ENCODE results near the gene FASTK. TPM values are rescaled to one million over a fixed set of nuclear protein-coding genes. Genes with fewer than 3 reads are reported as not detected.

The FASTK gene, protein sequence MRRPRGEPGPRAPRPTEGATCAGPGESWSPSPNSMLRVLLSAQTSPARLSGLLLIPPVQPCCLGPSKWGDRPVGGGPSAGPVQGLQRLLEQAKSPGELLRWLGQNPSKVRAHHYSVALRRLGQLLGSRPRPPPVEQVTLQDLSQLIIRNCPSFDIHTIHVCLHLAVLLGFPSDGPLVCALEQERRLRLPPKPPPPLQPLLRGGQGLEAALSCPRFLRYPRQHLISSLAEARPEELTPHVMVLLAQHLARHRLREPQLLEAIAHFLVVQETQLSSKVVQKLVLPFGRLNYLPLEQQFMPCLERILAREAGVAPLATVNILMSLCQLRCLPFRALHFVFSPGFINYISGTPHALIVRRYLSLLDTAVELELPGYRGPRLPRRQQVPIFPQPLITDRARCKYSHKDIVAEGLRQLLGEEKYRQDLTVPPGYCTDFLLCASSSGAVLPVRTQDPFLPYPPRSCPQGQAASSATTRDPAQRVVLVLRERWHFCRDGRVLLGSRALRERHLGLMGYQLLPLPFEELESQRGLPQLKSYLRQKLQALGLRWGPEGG
- total RNA-seq (ENCODE audit: low replicate concordance) = 62.7 and 86.0 TPM in 2 replicates

DNA sequence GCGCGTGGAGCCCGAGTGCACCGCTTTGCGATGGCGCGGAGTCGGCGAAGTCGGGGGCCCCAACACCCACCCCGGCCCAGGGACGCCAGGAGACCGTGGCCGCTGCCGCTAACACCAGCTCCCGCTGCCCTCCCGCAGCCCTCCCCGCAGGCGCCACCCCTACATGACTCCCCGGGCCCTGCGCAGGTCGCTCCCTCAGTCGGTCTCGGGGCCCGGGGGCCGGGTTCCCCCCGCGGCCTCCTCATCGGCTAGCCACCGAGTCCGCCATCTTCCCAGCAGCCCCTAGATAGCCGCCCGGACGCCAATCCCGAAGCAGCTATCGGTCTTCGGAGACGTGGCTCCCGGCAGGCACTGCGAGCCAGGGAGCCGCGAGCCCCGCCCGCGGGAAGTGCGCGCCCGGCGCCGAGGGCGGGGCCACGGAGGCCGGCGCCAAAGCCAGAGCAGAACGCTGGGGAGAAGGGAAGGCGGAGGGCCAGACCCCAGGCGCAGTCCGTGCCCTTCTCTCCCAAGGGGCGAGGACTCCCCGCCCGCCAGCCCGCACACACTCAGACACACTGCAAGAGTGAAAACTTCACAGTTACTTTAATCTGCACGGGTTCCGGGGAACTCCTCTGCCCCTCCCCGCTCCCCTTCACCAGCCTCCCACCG is at the start of gene FASTK:
FASTK (minus strand) TSS at position 288 of the 648 bp plus-strand sequence; CDS start at position 245, 43 bp downstream.
- peak within 1 kb of the TSS; percentile 84 for H3K4me3 ChIP-seq (ENCODE audit: low read depth, low read length)
- DNase-seq (ENCODE audit: low read depth) = peak; percentile 84
- TF ChIP-seq, protein P1, sequence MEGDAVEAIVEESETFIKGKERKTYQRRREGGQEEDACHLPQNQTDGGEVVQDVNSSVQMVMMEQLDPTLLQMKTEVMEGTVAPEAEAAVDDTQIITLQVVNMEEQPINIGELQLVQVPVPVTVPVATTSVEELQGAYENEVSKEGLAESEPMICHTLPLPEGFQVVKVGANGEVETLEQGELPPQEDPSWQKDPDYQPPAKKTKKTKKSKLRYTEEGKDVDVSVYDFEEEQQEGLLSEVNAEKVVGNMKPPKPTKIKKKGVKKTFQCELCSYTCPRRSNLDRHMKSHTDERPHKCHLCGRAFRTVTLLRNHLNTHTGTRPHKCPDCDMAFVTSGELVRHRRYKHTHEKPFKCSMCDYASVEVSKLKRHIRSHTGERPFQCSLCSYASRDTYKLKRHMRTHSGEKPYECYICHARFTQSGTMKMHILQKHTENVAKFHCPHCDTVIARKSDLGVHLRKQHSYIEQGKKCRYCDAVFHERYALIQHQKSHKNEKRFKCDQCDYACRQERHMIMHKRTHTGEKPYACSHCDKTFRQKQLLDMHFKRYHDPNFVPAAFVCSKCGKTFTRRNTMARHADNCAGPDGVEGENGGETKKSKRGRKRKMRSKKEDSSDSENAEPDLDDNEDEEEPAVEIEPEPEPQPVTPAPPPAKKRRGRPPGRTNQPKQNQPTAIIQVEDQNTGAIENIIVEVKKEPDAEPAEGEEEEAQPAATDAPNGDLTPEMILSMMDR (IDR thresholded peaks at IDR 0.05; ENCODE audit: insufficient read depth, low read length) = no peak

DNA sequence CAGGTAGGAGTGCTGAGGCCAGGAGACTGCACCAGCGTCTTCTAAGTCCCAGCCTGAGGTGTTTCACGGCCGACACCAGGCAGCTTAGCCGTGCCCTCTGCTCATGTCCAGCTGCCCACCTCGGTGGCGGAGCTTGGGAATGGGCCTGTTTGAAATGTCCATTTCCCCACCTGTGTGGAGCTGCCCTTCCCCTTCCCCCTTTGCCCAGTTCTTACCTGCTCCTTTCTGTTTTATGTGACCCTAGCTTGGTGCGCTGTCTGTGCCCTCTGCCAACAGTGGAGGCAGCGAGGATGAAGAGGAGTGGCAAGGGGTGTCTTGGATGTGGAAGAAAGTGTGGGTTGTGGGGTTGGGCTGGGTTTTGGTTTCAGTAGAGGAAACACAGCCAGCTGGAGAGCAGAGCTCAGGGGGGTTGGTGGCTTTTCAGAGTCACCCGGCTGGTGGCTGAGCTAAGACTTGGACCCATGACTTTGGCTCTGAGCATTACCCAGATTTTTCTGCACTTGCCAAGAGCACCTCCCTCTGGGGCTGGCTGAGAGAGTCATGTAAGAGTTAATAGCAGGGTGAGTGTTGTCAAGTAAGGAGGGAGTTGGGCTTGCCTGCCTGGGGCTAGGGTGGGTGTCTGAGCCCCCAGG is 49.5 kb upstream of the FASTK start:
- H3K4me3 ChIP-seq (ENCODE audit: low read depth, low read length) = no peak overlapping the region
- DNase-seq (ENCODE audit: low read depth) = no peak
- TF ChIP-seq, protein P1 (IDR thresholded peaks at IDR 0.05; ENCODE audit: insufficient read depth, low read length) = no peak

DNA sequence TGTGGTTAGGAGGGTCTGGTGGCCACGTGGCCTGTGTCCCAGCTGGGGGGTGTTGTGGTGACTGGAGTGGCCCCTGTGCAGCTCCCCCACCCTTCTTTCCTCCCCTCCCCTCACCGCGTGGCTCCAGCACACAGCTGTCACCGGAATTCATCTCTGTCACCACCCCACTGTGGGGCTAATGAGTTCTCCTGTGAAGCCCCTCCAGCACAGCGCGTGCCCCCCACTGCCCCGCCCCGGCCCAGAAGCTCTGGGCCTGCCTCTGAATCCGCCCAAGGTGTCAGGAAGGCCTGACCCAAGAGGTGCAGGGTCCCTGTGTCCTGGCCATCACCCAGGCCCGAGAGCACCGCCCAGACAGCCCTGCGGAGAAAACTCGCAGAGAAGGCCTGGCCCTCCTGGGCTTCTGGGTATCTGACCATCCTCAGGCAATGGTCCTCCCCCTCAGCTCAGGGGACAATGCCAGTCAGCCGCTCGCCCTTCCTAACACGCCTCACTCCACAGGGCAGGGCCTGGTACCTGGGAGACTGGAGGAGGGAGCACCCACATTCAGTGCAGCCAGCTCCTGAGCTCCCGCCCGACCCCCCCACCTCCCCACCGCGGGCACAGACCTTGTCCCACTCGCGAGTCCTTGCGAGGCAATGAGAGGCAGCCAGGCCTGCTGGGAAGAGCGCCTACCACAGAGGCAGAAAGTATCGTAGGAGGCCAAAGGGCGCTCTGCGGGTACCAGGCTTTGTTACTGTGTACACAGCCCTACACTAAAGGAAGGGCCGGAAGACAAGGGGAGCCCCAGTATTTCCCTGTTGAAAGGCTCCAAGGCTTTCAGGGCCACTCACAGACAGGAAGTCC is 48.7 kb upstream of the FASTK start:
- DNase-seq (ENCODE audit: low read depth) = no peak

DNA sequence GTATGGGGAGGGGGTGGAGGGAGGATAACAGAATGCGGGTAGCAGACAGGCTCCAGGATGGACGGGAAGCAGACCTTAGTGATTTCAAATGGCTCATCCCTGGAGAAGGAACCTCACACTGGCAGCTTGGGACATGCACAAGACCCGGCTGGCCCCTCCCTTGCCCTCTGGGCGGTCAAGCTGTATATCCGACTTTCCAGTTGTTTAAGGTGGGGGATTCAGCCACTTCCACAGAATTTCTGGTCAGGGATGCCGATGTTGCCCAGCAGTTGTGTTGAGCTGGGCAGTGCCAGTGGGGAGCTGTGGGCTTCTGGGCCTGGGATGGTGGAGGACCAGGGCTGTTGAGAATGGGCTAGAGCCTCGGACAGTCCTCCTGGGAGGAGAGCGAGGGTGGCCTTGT is 48.1 kb upstream of the FASTK start:
- no peak for DNase-seq (ENCODE audit: low read depth)
- H3K4me3 ChIP-seq (ENCODE audit: low read depth, low read length) = no peak overlapping the region
- TF ChIP-seq, protein P1 (IDR thresholded peaks at IDR 0.05; ENCODE audit: insufficient read depth, low read length) = no peak

More for the DNA sequence above, 48.7 kb upstream of the FASTK start:
- no peak overlapping the region for H3K4me3 ChIP-seq (ENCODE audit: low read depth, low read length)
- TF ChIP-seq, protein P1 (IDR thresholded peaks at IDR 0.05; ENCODE audit: insufficient read depth, low read length) = no peak

DNA sequence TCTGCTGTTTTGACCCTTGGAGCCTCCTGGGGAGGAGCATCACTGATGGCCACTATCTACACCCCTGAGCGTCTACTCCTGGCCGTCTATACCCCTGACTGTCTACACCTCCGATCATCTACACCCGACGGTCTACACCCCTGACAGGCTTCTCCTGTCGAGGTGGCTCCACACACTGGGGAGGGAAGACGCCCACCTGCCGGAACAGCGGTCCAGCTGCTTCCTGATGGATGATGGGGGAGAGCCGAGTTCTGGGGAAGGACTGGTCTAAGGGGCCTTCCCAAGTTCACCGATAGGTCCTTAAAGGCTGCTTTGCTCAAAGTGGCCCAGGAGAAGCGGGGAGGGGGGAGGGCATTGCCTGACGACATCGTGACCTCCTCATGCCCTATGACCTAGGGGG is 47.5 kb upstream of the FASTK start:
- TF ChIP-seq, protein P1 (IDR thresholded peaks at IDR 0.05; ENCODE audit: insufficient read depth, low read length) = no peak
- no peak overlapping the region for H3K4me3 ChIP-seq (ENCODE audit: low read depth, low read length)
- no peak for DNase-seq (ENCODE audit: low read depth)

Measured in fibroblast of the aortic adventitia (primary cell).